ENCODE measurements around the gene SLC15A4. TPM values are rescaled to one million over a fixed set of nuclear protein-coding genes. Genes with fewer than 3 reads are reported as not detected.
"Not testable (repeated sequence)": the region's sequence is repeated elsewhere in the genome, so short reads cannot be mapped to it uniquely, and the experiment has no call there.

SLC15A4 gene
- total and polyA plus RNA-seq, 7 experiments from 2014 or later, result 1.9 to 44.5 (median 11.0) TPM

DNA sequence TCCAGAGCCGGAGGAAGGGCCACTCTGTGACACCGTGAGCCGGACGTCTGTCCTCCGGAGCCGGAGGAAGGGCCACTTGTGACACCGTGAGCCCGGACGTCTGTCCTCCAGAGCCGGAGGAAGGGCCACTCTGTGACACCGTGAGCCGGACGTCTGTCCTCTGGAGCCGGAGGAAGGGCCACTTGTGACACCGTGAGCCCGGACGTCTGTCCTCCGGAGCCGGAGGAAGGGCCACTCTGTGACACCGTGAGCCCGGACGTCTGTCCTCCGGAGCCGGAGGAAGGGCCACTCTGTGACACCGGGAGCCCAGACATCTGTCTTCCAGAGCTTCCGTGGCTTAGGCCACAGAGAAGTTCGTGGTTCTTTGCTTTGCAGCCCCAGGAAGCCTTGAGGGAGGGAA lies 22.9 kb upstream of the SLC15A4 start:
- intact Hi-C loops (cut with micrococcal nuclease); H3K27ac ChIP-seq (ENCODE audit: low read depth, low read length); CTCF ChIA-PET: not testable (repeated sequence)

DNA sequence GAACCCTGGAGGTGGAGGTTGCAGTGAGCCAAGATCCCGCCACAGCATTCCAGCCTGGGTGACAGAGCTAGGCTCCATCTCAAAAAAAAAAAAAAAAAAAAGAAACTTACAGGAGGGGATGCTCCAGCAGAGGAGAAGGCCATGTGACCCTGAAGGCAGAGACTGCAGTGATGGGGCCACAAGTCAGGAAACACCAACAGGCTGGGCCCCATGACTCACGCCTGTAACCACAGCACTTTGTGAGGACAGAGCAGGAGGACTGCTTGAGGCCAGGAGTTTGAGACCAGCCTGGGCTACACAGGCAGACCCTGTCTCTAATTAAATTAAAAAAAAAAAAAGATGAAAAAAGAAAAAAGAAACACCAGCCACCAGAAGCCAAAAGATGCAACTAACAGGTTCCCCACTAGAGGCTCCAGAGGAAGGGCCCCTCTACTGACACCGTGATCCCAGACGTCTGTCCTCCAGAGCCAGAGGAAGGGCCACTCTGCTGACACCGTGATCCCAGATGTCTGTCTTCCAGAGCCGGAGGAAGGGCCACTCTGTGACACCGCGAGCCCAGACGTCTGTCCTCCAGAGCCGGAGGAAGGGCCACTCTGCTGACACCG lies 20.4 kb upstream of the SLC15A4 start:
- peak; percentile 87 for ATAC-seq
- H3K27me3 Mint-ChIP-seq, result peaks cover 0 to 8% (median 4%) of the 10 kb centered on the region in 5 donors
- ChIA-PET POLR2A (no interaction called here), CTCF (no interaction called here)
- no peaks in the 10 kb centered on the region for H3K9me3 ChIP-seq (ENCODE audit: control insufficient read depth in 2 of 3, low read length in 3 of 3)
- H3K9me3 Mint-ChIP-seq, result peaks cover 0 to 4% (median 0%) of the 10 kb centered on the region in 11 donors
- no peaks in the 10 kb centered on the region for H3K36me3 ChIP-seq (ENCODE audit: control insufficient read depth in 2 of 3, insufficient read depth in 3 of 3, low read length in 3 of 3)
- no peak overlapping the region for H3K4me3 ChIP-seq (ENCODE audit: low read length)
- H3K36me3 Mint-ChIP-seq, result peaks cover 0 to 1% (median 0%) of the 10 kb centered on the region in 5 donors
- peak overlapping the region in 1 of 9 donors; percentile 23 for H3K27ac Mint-ChIP-seq
- no peaks in the 10 kb centered on the region for H3K27me3 ChIP-seq (ENCODE audit: control insufficient read depth in 2 of 2, insufficient read depth in 2 of 2, low read length in 2 of 2)
- peaks cover 0 to 4% of the 10 kb centered on the region in 2 donors for H3K4me1 ChIP-seq (ENCODE audit: control insufficient read depth in 2 of 2, insufficient read depth in 2 of 2, low read length in 2 of 2)
- no peak for DNase-seq
- intact Hi-C loops (cut with micrococcal nuclease), result loop anchor here in 1 of 2 donors (1.0 kb wide), 1 partner anchor 34 kb away; no protein-coding TSS in a partner anchor
- H3K4me3 Mint-ChIP-seq, result no peak overlapping the region
- H3K27ac ChIP-seq (ENCODE audit: low read depth, low read length), result no peak overlapping the region
- H3K4me1 Mint-ChIP-seq, result peaks cover 0 to 22% (median 4%) of the 10 kb centered on the region in 7 donors

More for the DNA sequence above, 22.9 kb upstream of the SLC15A4 start:
- H3K4me3 ChIP-seq (ENCODE audit: low read length); DNase-seq; H3K36me3 ChIP-seq (ENCODE audit: control insufficient read depth in 2 of 3, insufficient read depth in 3 of 3, low read length in 3 of 3); H3K36me3 Mint-ChIP-seq; H3K9me3 Mint-ChIP-seq; H3K9me3 ChIP-seq (ENCODE audit: control insufficient read depth in 2 of 3, low read length in 3 of 3); H3K4me1 ChIP-seq (ENCODE audit: control insufficient read depth in 2 of 2, insufficient read depth in 2 of 2, low read length in 2 of 2); POLR2A ChIA-PET; H3K4me3 Mint-ChIP-seq; H3K27me3 ChIP-seq (ENCODE audit: control insufficient read depth in 2 of 2, insufficient read depth in 2 of 2, low read length in 2 of 2); ATAC-seq; H3K27ac Mint-ChIP-seq: not testable (repeated sequence)
- peaks cover 0 to 10% (median 3%) of the 10 kb centered on the region in 5 donors for H3K27me3 Mint-ChIP-seq
- peaks cover 0 to 12% (median 0%) of the 10 kb centered on the region in 7 donors for H3K4me1 Mint-ChIP-seq

DNA sequence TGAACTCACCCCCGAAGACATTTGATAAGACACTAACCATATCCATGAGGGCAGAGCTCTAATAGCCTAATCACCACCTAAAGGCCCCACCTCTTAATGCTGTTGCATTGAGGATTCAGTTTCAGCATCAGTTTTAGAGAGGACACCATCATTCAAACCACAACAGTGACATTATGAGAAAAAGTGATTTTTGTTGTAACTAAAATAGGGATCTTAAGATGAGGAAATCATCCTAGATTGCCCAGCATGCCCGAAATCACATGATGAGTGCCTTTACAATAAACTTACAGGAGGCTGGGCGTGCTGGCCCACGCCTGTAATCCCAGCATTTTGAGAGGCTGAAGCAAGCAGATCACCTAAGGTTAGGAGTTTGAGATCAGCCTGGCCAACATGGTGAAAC lies 19.8 kb upstream of the SLC15A4 start:
- peaks cover 0 to 4% of the 10 kb centered on the region in 2 donors for H3K4me1 ChIP-seq (ENCODE audit: control insufficient read depth in 2 of 2, insufficient read depth in 2 of 2, low read length in 2 of 2)
- Mint-ChIP-seq H3K36me3 (peaks cover 0 to 1% (median 0%) of the 10 kb centered on the region in 5 donors), H3K27me3 (peaks cover 0 to 8% (median 4%) of the 10 kb centered on the region in 5 donors), H3K4me1 (peaks cover 0 to 22% (median 4%) of the 10 kb centered on the region in 7 donors), H3K27ac (no peak overlapping the region), H3K4me3 (no peak overlapping the region), H3K9me3 (peaks cover 0 to 4% (median 0%) of the 10 kb centered on the region in 11 donors)
- DNase-seq (no peak), ATAC-seq (peak; percentile 64)
- POLR2A ChIA-PET, result no interaction called here
- no peaks in the 10 kb centered on the region for H3K36me3 ChIP-seq (ENCODE audit: control insufficient read depth in 2 of 3, insufficient read depth in 3 of 3, low read length in 3 of 3)
- intact Hi-C loops (cut with micrococcal nuclease), result no loop called here
- no peak overlapping the region for H3K27ac ChIP-seq (ENCODE audit: low read depth, low read length)
- no peaks in the 10 kb centered on the region for H3K9me3 ChIP-seq (ENCODE audit: control insufficient read depth in 2 of 3, low read length in 3 of 3)
- CTCF ChIA-PET, result no interaction called here
- no peak overlapping the region for H3K4me3 ChIP-seq (ENCODE audit: low read length)
- H3K27me3 ChIP-seq (ENCODE audit: control insufficient read depth in 2 of 2, insufficient read depth in 2 of 2, low read length in 2 of 2), result no peaks in the 10 kb centered on the region

DNA sequence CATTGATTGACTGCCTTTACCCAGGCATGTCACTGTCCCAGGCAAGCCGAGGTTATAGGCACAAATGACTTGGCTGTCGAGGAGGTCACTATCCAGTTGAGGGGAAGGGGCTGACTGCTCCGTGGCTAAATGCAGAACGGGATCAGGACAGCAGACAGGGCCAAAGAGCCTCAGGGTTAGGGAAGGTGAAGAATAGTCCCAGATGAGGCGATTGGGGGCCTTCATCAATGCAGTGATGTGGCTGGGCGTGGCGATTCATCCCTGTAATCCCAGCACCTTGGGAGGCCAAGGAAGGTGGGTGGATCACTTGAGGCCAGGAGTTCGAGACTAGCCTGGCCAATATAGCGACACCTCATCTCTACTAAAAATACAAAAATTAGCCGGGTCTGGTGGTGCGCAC lies 18.8 kb upstream of the SLC15A4 start:
- H3K27me3 Mint-ChIP-seq, result peaks cover 0 to 8% (median 4%) of the 10 kb centered on the region in 5 donors
- H3K9me3 ChIP-seq (ENCODE audit: control insufficient read depth in 2 of 3, low read length in 3 of 3), result no peaks in the 10 kb centered on the region
- H3K27ac Mint-ChIP-seq, result no peak overlapping the region
- no peak overlapping the region for H3K4me3 Mint-ChIP-seq
- no peak overlapping the region for H3K4me3 ChIP-seq (ENCODE audit: low read length)
- H3K36me3 Mint-ChIP-seq, result peaks cover 0 to 1% (median 0%) of the 10 kb centered on the region in 5 donors
- ChIA-PET CTCF (no interaction called here), POLR2A (no interaction called here)
- H3K27ac ChIP-seq (ENCODE audit: low read depth, low read length), result no peak overlapping the region
- no peaks in the 10 kb centered on the region for H3K27me3 ChIP-seq (ENCODE audit: control insufficient read depth in 2 of 2, insufficient read depth in 2 of 2, low read length in 2 of 2)
- peaks cover 0 to 4% of the 10 kb centered on the region in 2 donors for H3K4me1 ChIP-seq (ENCODE audit: control insufficient read depth in 2 of 2, insufficient read depth in 2 of 2, low read length in 2 of 2)
- ATAC-seq (no peak), DNase-seq (no peak)
- no peaks in the 10 kb centered on the region for H3K36me3 ChIP-seq (ENCODE audit: control insufficient read depth in 2 of 3, insufficient read depth in 3 of 3, low read length in 3 of 3)
- peaks cover 0 to 22% (median 4%) of the 10 kb centered on the region in 7 donors for H3K4me1 Mint-ChIP-seq
- H3K9me3 Mint-ChIP-seq, result peaks cover 0 to 2% (median 0%) of the 10 kb centered on the region in 11 donors
- intact Hi-C loops (cut with micrococcal nuclease), result no loop called here

DNA sequence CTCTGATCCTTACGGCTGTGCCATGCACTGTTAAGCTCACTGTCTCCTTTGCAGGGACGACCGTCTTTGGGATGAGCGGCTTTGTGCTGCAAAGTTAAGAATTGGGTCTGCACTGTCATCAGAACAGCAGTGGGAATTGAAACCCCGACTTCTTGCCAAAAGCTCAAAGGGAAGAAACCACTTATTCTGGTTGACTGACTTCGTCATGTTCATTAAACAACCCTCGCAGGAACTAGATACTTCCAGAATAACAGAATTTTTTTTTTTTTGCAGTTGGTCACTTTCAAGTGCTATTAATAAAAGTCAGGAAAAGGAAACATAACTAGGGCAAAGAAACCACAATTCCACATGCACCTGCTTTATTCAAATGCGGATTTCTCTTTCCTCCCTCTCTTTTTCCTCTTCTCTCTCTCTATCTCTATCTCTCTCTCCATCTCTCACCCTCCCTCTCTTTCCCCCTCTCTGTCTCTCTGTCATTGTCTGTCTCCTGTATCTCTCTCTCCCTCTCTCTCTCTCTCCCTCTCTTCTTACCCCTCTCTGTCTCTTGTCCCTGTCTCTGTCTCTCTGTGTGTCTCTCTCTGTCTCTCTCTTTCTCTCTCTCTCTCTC lies 17.2 kb upstream of the SLC15A4 start:
- Mint-ChIP-seq H3K4me1 (peaks cover 0 to 22% (median 4%) of the 10 kb centered on the region in 7 donors), H3K36me3 (peaks cover 0 to 1% (median 0%) of the 10 kb centered on the region in 5 donors), H3K27me3 (peaks cover 4 to 13% (median 5%) of the 10 kb centered on the region in 5 donors), H3K27ac (peak overlapping the region in 1 of 9 donors; percentile 28), H3K9me3 (no peaks in the 10 kb centered on the region), H3K4me3 (peak overlapping the region in 1 of 10 donors; percentile 9)
- Histone ChIP-seq H3K9me3 (ENCODE audit: control insufficient read depth in 2 of 3, low read length in 3 of 3) (no peaks in the 10 kb centered on the region), H3K36me3 (ENCODE audit: control insufficient read depth in 2 of 3, insufficient read depth in 3 of 3, low read length in 3 of 3) (no peaks in the 10 kb centered on the region), H3K27ac (ENCODE audit: low read depth, low read length) (no peak overlapping the region), H3K27me3 (ENCODE audit: control insufficient read depth in 2 of 2, insufficient read depth in 2 of 2, low read length in 2 of 2) (no peaks in the 10 kb centered on the region), H3K4me3 (ENCODE audit: low read length) (no peak overlapping the region), H3K4me1 (ENCODE audit: control insufficient read depth in 2 of 2, insufficient read depth in 2 of 2, low read length in 2 of 2) (peaks cover 0 to 4% of the 10 kb centered on the region in 2 donors)
- DNase-seq (no peak), ATAC-seq (no peak)
- intact Hi-C loops (cut with micrococcal nuclease), result no loop called here
- ChIA-PET CTCF (no interaction called here), POLR2A (no interaction called here)

DNA sequence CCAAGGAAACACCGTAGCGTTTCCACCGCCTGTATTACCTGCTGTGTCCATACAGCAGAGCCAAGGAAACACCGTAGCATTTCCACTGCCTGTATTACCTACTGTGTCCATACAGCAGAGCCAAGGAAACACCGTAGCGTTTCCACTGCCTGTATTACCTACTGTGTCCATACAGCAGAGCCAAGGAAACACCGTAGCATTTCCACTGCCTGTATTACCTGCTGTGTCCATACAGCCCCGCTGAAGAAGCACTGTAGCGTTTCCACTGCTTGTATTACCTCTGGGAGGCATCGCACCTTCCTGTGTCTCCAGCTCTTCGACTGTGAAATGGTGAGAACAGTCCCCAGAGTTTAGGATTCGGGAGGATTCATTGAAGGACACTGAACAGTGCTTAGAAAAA lies 16.1 kb upstream of the SLC15A4 start:
- POLR2A ChIA-PET; CTCF ChIA-PET; H3K4me3 ChIP-seq (ENCODE audit: low read length); DNase-seq; H3K4me3 Mint-ChIP-seq; H3K36me3 Mint-ChIP-seq; H3K9me3 Mint-ChIP-seq; H3K4me1 ChIP-seq (ENCODE audit: control insufficient read depth in 2 of 2, insufficient read depth in 2 of 2, low read length in 2 of 2); H3K27ac Mint-ChIP-seq; H3K9me3 ChIP-seq (ENCODE audit: control insufficient read depth in 2 of 3, low read length in 3 of 3); ATAC-seq; H3K27ac ChIP-seq (ENCODE audit: low read depth, low read length); H3K36me3 ChIP-seq (ENCODE audit: control insufficient read depth in 2 of 3, insufficient read depth in 3 of 3, low read length in 3 of 3); intact Hi-C loops (cut with micrococcal nuclease); H3K27me3 ChIP-seq (ENCODE audit: control insufficient read depth in 2 of 2, insufficient read depth in 2 of 2, low read length in 2 of 2): not testable (repeated sequence)
- peaks cover 0 to 22% (median 4%) of the 10 kb centered on the region in 7 donors for H3K4me1 Mint-ChIP-seq
- peaks cover 5 to 16% (median 10%) of the 10 kb centered on the region in 5 donors for H3K27me3 Mint-ChIP-seq

Data from naive thymus-derived CD4-positive, alpha-beta T cell (primary cell).